Vagina (tissue), 2 donors: ENCODE results near the gene ZBP1.
"Not testable (repeated sequence)": the region's sequence is repeated elsewhere in the genome, so short reads cannot be mapped to it uniquely, and the experiment has no call there.

ENCODE experiments used
- POLR2A ChIP-seq, 2 donors: fragments of 450-650 bp; IDR thresholded peaks; one replicate each; pipeline ENCODE4 v1.6.1; 2017; ENCODE audit warnings: antibody characterized with exemption in 2 of 2, mild to moderate bottlenecking in 2 of 2, moderate library complexity in 2 of 2
- POLR2AphosphoS5 ChIP-seq, 2 donors: sonication (generic); formaldehyde crosslinking; IDR thresholded peaks; one replicate each; pipeline ENCODE4 v1.9.0; 2017; ENCODE audit warnings: antibody characterized with exemption in 2 of 2, mild to moderate bottlenecking in 2 of 2, low read depth in 1 of 2; ENCODE audit not compliant: insufficient read depth in 1 of 2
- TF ChIP-seq, protein P1 (sequence below), 3 experiments: fragments of 450-650 bp in 2 of 3; fragments of 200-600 bp in 1 of 3; sonication (generic) in 1 of 3; IDR thresholded peaks; one replicate each; pipeline ENCODE4 v1.5.1; 2017 to 2019; ENCODE audit warnings: antibody characterized with exemption in 3 of 3, mild to moderate bottlenecking in 2 of 3, moderate library complexity in 2 of 3

- TF ChIP-seq, protein P1, sequence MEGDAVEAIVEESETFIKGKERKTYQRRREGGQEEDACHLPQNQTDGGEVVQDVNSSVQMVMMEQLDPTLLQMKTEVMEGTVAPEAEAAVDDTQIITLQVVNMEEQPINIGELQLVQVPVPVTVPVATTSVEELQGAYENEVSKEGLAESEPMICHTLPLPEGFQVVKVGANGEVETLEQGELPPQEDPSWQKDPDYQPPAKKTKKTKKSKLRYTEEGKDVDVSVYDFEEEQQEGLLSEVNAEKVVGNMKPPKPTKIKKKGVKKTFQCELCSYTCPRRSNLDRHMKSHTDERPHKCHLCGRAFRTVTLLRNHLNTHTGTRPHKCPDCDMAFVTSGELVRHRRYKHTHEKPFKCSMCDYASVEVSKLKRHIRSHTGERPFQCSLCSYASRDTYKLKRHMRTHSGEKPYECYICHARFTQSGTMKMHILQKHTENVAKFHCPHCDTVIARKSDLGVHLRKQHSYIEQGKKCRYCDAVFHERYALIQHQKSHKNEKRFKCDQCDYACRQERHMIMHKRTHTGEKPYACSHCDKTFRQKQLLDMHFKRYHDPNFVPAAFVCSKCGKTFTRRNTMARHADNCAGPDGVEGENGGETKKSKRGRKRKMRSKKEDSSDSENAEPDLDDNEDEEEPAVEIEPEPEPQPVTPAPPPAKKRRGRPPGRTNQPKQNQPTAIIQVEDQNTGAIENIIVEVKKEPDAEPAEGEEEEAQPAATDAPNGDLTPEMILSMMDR (IDR thresholded peaks at IDR 0.05), result not testable (repeated sequence)
- not testable (repeated sequence) for TF ChIP-seq POLR2A (IDR thresholded peaks at IDR 0.05); POLR2AphosphoS5 (IDR thresholded peaks at IDR 0.05; ENCODE audit: insufficient read depth in 1 of 2, low read depth in 1 of 2)
Measured at GRCh38 chr20:57628962-57629308, 8.7 kb upstream of the ZBP1 start.
